NCI-H1436 (cell line): ENCODE results near the gene SNX22.
"Not testable (repeated sequence)": the region's sequence is repeated elsewhere in the genome, so short reads cannot be mapped to it uniquely, and the experiment has no call there.

Experiments
- DNase-seq: peaks from one replicate; lab custom pipeline; 2025; lab: John Stamatoyannopoulos, UW

SNX22 gene

DNA sequence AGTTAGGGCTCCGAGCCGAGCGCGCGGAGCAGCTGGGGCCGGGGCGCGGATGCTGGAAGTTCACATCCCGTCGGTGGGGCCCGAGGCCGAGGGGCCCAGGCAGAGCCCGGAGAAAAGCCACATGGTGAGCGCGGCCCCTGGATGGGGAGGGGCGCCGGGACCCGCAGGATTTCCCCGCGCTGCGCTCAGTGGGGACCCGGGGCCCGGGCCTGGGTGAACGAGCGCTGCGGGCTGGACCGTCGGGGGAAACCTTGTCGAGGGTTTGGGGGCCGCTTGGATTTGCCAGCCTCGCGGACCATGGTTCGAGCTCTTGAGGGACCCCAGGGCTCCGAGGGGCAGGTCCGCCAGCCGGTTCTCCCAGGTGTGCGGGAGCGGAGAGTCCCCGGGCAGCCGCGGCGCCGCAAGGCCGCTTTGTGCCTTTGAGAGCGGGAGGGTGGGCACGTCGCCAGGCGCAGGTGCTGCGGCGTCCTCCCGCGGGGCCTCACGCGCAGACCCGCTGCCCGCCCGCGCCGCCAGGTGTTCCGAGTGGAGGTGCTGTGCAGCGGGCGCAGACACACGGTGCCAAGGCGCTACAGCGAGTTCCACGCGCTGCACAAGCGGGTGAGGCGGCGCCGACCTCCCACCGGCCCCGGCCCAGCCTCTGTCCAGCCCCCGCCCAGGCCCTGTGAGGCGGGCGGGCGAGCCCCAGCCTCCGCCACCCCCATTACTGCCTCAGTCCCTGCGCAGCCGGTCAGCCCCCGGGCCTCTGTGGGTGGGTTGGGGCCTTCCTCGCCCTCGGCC lies at the start of gene SNX22:
TSS of gene SNX22 (plus strand) at position 5 of the 780 bp plus-strand sequence. CDS start at position 50, 45 bp downstream.
- DNase-seq, result peak; percentile 29

DNA sequence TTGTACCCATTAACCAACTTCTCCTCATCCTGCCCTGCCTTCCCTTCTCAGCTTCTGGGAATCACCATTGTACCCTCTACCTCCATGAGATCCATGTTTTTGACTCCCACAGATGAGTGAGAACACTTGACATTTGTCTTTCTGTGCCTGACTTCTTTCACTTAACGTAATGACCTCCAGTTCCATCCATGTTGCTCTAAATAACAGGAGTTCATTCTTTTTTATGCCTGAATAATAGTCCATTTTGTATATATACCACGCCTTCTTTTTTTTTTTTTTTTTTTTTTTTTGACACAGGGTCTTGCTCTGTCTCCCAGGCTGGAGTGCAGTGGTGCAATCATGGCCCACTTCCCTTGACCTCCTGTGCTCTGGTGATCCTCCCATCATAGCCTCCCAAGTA lies 49.0 kb upstream of the SNX22 start:
- DNase-seq, result no peak

DNA sequence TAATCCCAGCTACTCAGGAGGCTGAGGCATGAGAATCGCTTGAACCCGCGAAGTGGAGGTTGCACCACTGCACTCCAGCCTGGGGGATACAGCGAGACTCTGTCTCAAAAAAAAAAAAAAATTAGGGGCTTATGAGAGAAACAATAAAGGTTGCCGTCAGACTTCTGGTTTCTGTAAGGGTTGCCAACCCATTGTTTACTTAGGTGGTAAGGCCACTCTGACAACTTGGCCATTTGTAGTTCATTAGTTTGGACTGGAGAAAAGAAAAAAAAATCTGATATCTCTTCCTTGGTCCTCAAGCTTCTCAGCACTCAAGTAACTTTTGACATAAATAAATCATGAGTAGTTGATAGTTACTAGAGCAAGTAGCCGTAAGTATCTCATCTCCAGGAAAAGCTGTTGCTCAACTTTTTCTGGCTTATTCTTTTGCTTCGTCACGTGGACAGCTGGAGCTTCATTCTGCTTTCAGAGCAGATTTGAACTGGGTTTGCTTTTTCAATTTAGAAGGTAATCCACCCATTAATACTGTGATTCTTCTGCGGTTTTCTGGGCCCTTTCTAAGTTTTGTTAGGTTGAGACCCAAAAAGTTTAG lies 46.3 kb upstream of the SNX22 start:
- no peak for DNase-seq

DNA sequence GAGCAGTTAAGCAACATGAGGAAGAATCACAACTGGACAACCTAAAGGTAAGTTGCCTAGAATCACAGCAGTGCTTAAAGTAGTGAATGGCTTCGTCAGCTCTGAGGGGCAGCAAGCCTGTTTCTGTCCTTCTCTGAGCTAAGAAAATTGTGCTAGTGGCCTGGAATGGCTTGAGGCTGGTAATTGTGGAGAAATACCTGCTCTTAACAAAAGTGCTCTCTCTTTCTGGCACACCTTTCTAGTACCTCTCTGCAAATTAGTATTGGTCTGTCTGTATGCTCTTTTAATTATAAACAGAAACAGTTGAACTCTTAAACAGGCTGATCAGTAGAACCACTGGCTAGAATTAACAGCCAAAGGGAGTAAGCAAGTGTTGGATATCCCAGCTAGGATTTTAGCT lies 44.2 kb upstream of the SNX22 start:
- no peak for DNase-seq

DNA sequence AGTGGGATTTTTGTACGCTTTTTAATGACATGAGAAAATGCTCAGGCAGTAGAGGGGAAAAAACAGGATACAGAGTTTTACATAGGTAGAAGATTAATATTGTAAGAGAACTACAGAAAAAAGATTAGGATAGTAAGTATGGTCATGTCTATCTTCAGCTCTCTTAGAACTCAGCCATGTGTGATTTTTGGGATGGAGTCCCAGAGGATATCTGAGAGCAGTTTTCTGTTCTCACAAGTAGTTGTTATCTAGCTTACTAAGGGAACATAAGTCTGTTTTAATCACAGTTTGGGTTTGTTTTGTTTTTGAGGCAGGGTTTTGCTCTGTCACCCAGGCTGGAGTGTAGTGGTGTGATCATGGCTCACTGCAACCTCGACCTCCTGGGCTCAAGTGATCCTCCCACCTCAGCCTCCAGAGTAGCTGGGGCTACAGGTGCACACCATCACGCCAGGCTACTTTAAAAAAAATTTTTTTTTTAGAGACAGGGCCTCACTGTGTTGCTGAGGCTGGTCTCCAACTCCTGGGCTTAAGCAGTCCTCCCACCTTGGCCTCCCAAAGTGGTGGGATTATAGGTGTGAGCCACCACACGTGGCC lies 41.3 kb upstream of the SNX22 start:
- DNase-seq, result not testable (repeated sequence)

DNA sequence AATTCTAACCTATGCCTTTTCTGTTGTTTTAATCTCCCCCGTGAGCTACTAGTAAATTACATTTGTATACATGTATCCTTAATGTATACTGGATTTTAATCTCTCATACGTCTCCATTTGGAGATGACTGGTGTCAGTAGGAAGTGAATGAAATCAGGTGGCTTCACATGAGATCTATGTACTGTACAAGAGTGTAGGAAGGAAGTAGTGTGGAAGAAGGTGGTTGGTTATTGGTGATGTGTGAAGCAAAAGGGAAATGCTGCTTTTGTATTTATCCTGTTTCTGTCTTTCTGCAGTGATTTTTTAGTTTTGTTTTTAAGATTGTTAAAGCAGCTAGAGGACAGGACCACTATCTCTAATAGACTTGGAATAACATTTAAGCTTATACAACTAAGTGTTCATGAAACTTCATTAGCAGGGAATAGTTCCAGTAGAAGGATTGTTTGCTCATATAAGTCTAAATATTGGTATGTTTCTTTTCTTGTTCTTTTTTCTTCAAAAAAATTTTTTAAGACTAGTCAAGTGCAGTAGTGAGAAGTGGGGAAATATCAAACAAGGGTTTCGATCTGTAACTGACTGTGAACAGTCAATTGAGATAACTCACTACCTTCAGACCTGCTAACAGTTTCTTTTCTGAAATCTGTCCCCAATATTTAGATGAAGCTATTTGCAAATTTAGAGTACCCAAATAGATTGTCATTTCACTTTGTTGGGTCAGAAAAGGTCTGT lies 40.4 kb upstream of the SNX22 start:
- DNase-seq, result no peak

GRCh38 chr15:64111679-64112050 lies 39.9 kb upstream of the SNX22 start:
- no peak for DNase-seq

DNA sequence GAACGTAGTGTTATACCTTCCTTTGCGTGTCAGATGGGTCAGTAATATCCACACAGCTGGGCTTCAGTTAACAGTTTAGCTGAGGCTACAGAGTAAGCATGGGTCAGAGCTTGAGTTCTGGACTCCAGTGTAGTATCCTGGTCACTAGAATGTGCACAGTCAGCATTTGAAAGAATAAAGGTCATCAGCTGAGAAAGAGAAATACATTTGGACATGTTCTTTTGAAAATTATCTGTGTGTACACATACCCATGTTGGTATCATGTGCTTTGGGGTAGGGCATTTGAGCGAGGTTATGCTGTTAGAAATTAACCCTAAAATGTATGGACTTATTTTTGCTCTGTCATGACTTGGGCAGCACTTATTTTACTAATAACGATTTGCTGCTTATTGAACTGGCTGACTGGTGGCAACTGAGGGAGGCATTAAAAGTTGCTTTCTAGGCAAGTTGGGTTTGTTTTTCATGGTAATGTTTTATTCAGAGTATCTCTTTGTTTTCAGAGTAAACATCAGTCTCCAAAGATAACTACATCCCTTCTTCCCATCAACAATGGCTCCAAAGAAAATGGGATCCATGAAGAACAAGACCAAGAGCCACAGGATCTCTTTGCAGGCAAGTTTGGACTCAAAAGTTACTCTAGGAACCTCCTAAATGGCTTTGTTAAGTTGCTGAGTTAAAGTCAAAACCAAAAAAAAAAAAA lies 39.3 kb upstream of the SNX22 start:
- no peak for DNase-seq

GRCh38 chr15:64112904-64113303 lies 38.6 kb upstream of the SNX22 start:
- no peak for DNase-seq

GRCh38 chr15:64117759-64118487 lies 33.6 kb upstream of the SNX22 start:
- no peak for DNase-seq

DNA sequence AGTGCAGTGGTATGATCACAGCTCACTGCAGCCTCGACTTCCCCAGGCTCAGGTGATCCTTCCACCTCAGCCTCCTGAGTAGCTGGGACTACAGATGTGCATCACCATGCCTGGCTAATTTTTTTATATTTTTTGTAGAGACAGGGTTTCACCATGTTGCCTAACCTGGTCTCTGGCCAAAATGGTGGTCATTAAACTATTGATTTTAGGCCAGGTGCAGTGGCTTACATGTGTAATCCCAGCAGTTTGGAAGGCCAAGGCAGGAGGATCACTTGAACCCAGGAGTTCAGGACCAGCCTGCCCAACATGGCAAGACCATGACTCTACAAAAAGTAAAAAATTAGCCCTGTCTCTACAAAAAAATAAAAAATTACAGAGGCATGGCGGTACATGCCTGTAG lies 31.2 kb upstream of the SNX22 start:
- not testable (repeated sequence) for DNase-seq

- DNase-seq, result no peak
Measured at GRCh38 chr15:64121614-64122013, 29.9 kb upstream of the SNX22 start.

DNA sequence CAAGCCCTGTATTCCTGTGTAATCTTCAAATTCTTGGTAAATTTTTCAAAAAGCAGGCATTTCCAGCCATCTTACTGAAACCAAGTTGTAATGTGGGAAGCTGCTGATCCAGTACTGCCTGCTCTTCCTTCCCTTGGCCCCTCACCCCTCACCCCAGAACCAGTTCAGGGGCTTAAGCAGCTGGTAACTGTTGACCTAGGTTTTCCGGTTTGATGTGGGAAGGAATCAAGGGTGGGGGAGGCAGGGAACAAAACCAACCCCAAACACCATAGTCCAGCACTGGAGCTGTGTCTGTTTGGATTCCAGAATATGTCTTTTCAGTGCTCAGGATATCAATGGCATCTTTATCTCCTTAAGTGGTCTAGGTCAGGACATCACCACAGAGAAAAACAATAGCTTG lies 29.1 kb upstream of the SNX22 start:
- DNase-seq, result no peak

DNA sequence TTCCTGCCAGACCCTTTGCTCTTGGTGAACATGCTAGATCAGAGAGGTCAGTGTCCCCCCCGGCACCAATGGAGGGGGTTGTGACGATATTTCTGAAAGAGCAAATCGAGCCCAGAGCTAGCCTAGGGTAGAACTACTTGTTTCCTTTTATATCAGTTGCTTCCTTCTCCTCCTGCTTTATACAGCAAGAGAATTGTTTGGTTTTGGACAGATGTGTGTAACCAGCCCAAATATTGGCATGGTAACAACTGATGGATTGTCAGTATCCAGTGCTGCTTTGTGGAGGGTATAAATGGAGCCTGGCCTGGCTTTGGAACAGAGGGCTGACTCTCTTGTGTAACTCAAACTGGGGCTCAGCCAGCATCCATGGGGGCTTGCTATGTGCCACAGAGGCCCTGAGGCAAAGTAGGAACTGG lies 28.6 kb upstream of the SNX22 start:
- DNase-seq, result no peak

DNA sequence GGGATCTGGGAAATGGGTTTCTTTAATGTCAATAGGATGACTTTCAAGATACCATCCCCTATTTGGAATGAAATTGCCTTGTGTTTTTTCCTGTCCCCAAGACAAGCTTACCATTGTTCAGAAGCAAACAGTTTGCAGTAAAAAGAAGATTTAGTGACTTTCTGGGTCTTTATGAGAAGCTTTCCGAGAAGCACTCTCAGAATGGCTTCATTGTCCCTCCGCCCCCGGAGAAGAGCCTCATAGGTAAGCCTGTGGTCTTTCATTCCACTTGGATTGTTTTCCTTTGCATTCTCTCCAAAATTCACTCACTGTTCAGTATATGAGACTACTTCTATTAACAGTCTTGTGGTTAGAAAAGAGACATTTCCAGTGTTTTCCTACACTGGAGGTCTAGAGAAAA lies 25.6 kb upstream of the SNX22 start:
- no peak for DNase-seq

GRCh38 chr15:64127521-64128270 lies 23.8 kb upstream of the SNX22 start:
- no peak for DNase-seq

DNA sequence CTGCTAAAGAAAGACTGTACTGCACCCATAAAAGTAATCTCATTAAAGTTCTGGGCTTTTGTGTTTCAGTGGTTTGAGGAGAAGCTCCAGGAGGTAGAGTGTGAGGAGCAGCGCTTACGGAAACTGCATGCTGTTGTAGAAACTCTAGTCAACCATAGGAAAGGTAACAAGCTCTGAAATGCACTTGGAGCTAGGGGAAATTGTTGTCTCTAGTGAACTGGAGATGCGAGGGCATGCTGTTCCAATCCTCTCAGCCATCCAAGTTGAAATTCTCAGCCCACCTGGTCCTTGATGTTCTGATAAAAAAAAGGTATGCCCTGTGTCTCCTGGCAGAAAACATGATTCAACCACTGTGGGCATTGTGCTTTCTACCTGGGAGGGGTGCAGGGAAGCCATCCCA lies 21.4 kb upstream of the SNX22 start:
- DNase-seq, result no peak

GRCh38 chr15:64131547-64131946 lies 20.0 kb upstream of the SNX22 start:
- DNase-seq, result no peak

DNA sequence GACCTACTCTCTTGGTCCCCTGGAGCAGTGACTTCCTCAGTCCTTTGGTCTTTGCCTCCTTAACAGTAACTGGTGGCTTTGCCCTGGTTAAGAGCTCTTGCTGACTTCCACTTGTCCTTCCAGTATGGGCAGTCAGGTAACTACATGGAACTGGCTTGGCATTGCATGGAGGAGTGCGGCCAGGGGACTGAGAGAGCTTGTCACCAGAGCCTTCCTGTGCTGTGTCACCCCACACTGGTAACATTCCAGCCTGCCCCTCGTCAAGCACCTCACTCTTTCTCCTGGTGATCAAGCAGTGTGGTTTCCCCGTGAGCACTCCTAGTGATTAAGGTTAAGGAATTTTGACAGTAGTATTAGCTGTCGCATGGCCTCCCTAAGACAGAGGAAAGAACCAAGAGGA lies 19.3 kb upstream of the SNX22 start:
- DNase-seq, result no peak

DNA sequence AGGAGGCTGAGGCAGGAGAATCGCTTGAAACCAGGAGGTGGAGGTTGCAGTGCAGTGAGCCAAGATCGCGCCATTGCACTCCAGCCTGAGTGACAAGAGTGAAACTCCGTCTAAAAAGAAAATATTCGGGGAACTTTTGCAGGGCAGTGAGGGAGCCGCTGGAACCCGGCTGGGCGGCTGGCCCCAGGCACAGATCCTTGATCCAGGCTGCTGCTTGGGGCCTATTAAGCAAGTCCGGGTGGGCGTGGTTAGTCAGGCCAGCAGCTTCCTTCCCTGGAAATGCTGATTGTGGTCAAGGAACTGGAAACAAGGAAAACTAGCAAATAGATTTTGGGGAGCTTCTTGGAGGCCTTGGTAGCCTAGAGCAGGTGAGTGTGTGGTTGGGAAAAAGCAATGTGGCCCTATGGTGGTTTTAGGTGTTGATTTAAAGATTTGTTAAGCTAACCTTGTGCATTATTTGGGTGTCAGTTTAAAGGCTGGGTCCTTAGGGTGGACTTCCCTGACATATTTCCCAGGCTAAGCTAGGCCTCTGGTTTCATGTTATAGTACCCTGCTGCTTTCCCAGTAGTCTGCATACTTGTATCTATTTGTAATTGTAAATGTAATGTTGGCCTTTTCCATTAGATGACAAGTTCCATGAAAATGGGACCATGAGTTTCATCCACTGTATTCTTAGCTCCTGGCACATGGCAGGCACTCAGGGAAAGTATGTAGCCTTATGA lies 17.7 kb upstream of the SNX22 start:
- no peak for DNase-seq
